K562 (cell line): ENCODE results near the gene CNRIP1. TPM values are rescaled to one million over a fixed set of nuclear protein-coding genes. Genes with fewer than 3 reads are reported as not detected.

ENCODE experiments used
- ATAC-seq: fragments of 200-7000 bp; cut with Tn5 transposase; 3 replicates; pipeline ENCODE4 v1.9.1; 2020; ENCODE audit warnings: moderate library complexity
- BruUV-seq: library from RNA; stranded (reverse); fragments of 400-500 nt; replicated peaks from 2 replicates; lab custom pipeline; 2021; lab: Mats Ljungman, UMichigan
- CTCF ChIA-PET: fragments of 300-600 bp; formaldehyde crosslinking; extraction: SDS; loops from one replicate; lab custom pipeline; 2021; ENCODE audit warnings: low intra/inter-chr PET ratio; lab: Yijun Ruan, JAX
- POLR2A ChIA-PET: fragments of 300-600, 350-650 bp; sonication (Branson Sonifier 250); formaldehyde crosslinking; extraction: SDS; loops from one replicate; lab custom pipeline; 2021; ENCODE audit warnings: antibody characterized with exemption, inconsistent platforms; lab: Yijun Ruan, JAX
- DNase-seq, 4 experiments: peaks; one replicate each; pipeline versions ENCODE4 v3.0.0 to v3.0.0-alpha.2; 2011 to 2018; ENCODE audit warnings: low spot score in 3 of 4, mixed read lengths in 3 of 4; ENCODE audit errors: extremely low read depth in 1 of 4
- FAIRE-seq: peaks from 2 replicates; lab custom pipeline; 2011; peaks lifted over from hg19 to GRCh38; lab: Jason Lieb, UNC
- H2AFZ ChIP-seq: 2 replicates; pipeline ENCODE4 v1.6.0; 2011; ENCODE audit warnings: low read depth, low read length, control low read depth, inconsistent platforms
- H3K27ac ChIP-seq: fragments of 200-600 bp; 3 replicates; pipeline ENCODE4 v1.8.0; 2011; ENCODE audit warnings: low read depth, mild to moderate bottlenecking, control low read depth, inconsistent platforms, low read length, moderate library complexity, mixed read lengths; ENCODE audit errors: extremely low read depth
- H3K27me3 ChIP-seq, 2 experiments: fragments of 300-600 bp in 1 of 2; 2 replicates in 1 of 2; 3 replicates in 1 of 2; pipeline versions ENCODE4 v1.6.0 to v1.8.0; 2011; ENCODE audit warnings: inconsistent platforms in 2 of 2, low read length in 2 of 2, mild to moderate bottlenecking in 1 of 2, mixed read lengths in 1 of 2, moderate library complexity in 1 of 2; ENCODE audit not compliant: control insufficient read depth in 2 of 2, insufficient read depth in 2 of 2
- H3K36me3 ChIP-seq: fragments of 300-600 bp; 3 replicates; pipeline ENCODE4 v1.8.0; 2011; ENCODE audit warnings: mild to moderate bottlenecking, low read length, inconsistent platforms; ENCODE audit not compliant: control insufficient read depth, insufficient read depth
- H3K4me1 ChIP-seq, 2 experiments: fragments of 200-600 bp in 1 of 2; replicated peaks in 1 of 2; 2 replicates in 1 of 2; 3 replicates in 1 of 2; pipeline versions ENCODE4 v1.5.1 to v1.8.0; 2011; ENCODE audit warnings: inconsistent platforms in 2 of 2, low read length in 2 of 2, mild to moderate bottlenecking in 1 of 2, mixed read lengths in 1 of 2, moderate library complexity in 1 of 2; ENCODE audit not compliant: control insufficient read depth in 2 of 2, insufficient read depth in 2 of 2
- H3K4me2 ChIP-seq: 2 replicates; pipeline ENCODE4 v1.6.1; 2011; ENCODE audit warnings: low read length, control low read depth, inconsistent platforms, mixed read lengths; ENCODE audit not compliant: insufficient read depth
- H3K4me3 ChIP-seq: fragments of 200-600 bp; sonication (generic), shearing (Covaris generic); 2 replicates; pipeline ENCODE4 v1.5.1; 2016; ENCODE audit warnings: control low read depth, inconsistent platforms
- H3K79me2 ChIP-seq: fragments of 200-600 bp; 3 replicates; pipeline ENCODE4 v1.8.0; 2011; ENCODE audit warnings: low read length, inconsistent platforms; ENCODE audit not compliant: control insufficient read depth, insufficient read depth
- H3K9ac ChIP-seq, 2 experiments: 2 replicates each; pipeline versions ENCODE4 v1.6.0 to v1.6.1; 2011; ENCODE audit warnings: low read depth in 2 of 2, low read length in 2 of 2, control low read depth in 1 of 2, inconsistent platforms in 1 of 2, mild to moderate bottlenecking in 1 of 2, mixed read lengths in 1 of 2; ENCODE audit not compliant: insufficient read depth in 1 of 2
- H3K9me1 ChIP-seq: one replicate; pipeline ENCODE4 v1.6.0; 2011; ENCODE audit warnings: inconsistent platforms, mild to moderate bottlenecking, low read length, moderate library complexity; ENCODE audit not compliant: control insufficient read depth, insufficient read depth
- H3K9me3 ChIP-seq: replicated peaks from 2 replicates; pipeline ENCODE4 v1.5.1; 2011; ENCODE audit warnings: low read depth, low read length, inconsistent platforms; ENCODE audit not compliant: control insufficient read depth, insufficient read depth
- H4K20me1 ChIP-seq: replicated peaks from 2 replicates; pipeline ENCODE4 v1.6.1; 2011; ENCODE audit warnings: low read length, inconsistent platforms, mixed read lengths; ENCODE audit not compliant: control insufficient read depth, insufficient read depth
- GATAD2A ChIP-seq: fragments of 450-650 bp; IDR thresholded peaks from 2 replicates; pipeline ENCODE4 v1.6.1; 2017
- NCOA6 ChIP-seq: fragments of 450-650 bp; IDR thresholded peaks from 2 replicates; pipeline ENCODE4 v1.6.1; 2017; ENCODE audit warnings: mild to moderate bottlenecking
- NELFE ChIP-seq: IDR thresholded peaks from 2 replicates; pipeline ENCODE4 v1.6.1; 2011; ENCODE audit warnings: mild to moderate bottlenecking; ENCODE audit not compliant: insufficient read depth, insufficient read length
- PREB ChIP-seq: sonication (generic); formaldehyde crosslinking; IDR thresholded peaks from 2 replicates; pipeline ENCODE4 v1.8.1; 2023; ENCODE audit warnings: mild to moderate bottlenecking, missing genetic modification reagents
- SNAPC5 ChIP-seq: fragments of 250-450 bp; sonication (Bioruptor Pico); IDR thresholded peaks from 2 replicates; pipeline ENCODE4 v1.8.0; 2021; ENCODE audit warnings: moderate library complexity, mild to moderate bottlenecking, inconsistent platforms
- ZNF584 ChIP-seq: fragments of 200-800 bp; sonication (Bioruptor generic); IDR thresholded peaks from 2 replicates; pipeline ENCODE4 v1.6.1; 2016; ENCODE audit warnings: low read depth, mild to moderate bottlenecking, missing genetic modification characterization, missing compliant biosample characterization
- ZNF586 ChIP-seq: fragments of 450-650 bp; formaldehyde crosslinking; conservative IDR thresholded peaks from 2 replicates; pipeline ENCODE4 v1.4.0; 2020; ENCODE audit warnings: mild to moderate bottlenecking, moderate library complexity
- ZNF699 ChIP-seq: fragments of 250-450 bp; sonication (Bioruptor Pico); IDR thresholded peaks from 2 replicates; pipeline ENCODE4 v1.8.0; 2021; ENCODE audit warnings: mild to moderate bottlenecking, moderate library complexity; ENCODE audit not compliant: insufficient replicate concordance
- WGBS: fragments of 100-300 bp; shearing (Covaris generic); methylation state at CpG from one replicate; pipeline ENCODE4 v1.1.6; 2016; ENCODE audit warnings: low coverage, mixed read lengths; ENCODE audit not compliant: insufficient coverage; ENCODE audit errors: missing lambda C conversion rate; 5-methylcytosine and 5-hydroxymethylcytosine counted together
- in situ Hi-C: fragments of 300-500 bp; cut with MboI; formaldehyde crosslinking; loops from 4 replicates; pipeline ENCODE4 v1.15.0; 2018; ENCODE audit warnings: inconsistent platforms, mixed read lengths
- intact Hi-C: fragments of 100-400 bp; cut with micrococcal nuclease; formaldehyde crosslinking; loops from 2 replicates; pipeline ENCODE4 v1.14.2; 2022
- polyA plus RNA-seq, 8 experiments: library from polyadenylated mRNA; depleted of rRNA in 4 of 8; stranded (reverse) in 5 of 8; unstranded in 3 of 8; fragments of >200 nt; fragmentation: Nextera tagmentation in 2 of 8; fragmentation: Illumina TruSeq in 1 of 8; extraction: Ambion mirVana in 2 of 8; extraction: Trizol in 1 of 8; gene quantifications; 2 replicates each; pipeline versions ENCODE4 v1.2.1 to v1.2.3, GENCODE V29; 2011 to 2014; ENCODE audit warnings: inconsistent platforms in 1 of 8, missing spikeins in 1 of 8
- total RNA-seq, 7 experiments: library from RNA; depleted of rRNA in 6 of 7; stranded (reverse); fragments of >200 nt in 6 of 7; fragmentation: Illumina TruSeq in 2 of 7; extraction: Trizol in 2 of 7; gene quantifications; 2 replicates each; pipeline versions ENCODE4 v1.2.1 to v1.2.3, GENCODE V29; 2011 to 2021; ENCODE audit warnings: low replicate concordance in 1 of 7

The CNRIP1 gene
- total and polyA plus RNA-seq, 9 of the 15 experiments (the other 6 are each of a cell fraction or from before 2014, with no cell fraction given): 0.59 to 2.1 (median 1.5) TPM

- 28% methylated on average over 5 of the region's 5 CpGs for WGBS
- Histone ChIP-seq H4K20me1 (no peaks in the 10 kb centered on the region), H3K27me3 (no peaks in the 10 kb centered on the region), H3K9ac (no peak overlapping the region), H3K4me2 (no peak overlapping the region), H3K9me1 (no peaks in the 10 kb centered on the region), H3K9me3 (no peaks in the 10 kb centered on the region), H3K27ac (no peak overlapping the region), H3K4me3 (no peak overlapping the region), H3K36me3 (no peaks in the 10 kb centered on the region), H3K4me1 (peaks cover 0 to 10% of the 10 kb centered on the region in 2 experiments; a peak in 1 of 5 replicates), H2AFZ (peak overlapping the region; percentile 81), H3K79me2 (no peaks in the 10 kb centered on the region)
- no TSS peak for BruUV-seq
- peak; percentile 50; the same call in 2 of the 3 replicates for ATAC-seq
- no peak for DNase-seq
- in situ Hi-C loops (no loop called here), intact Hi-C loops (no loop called here)
- ChIA-PET CTCF (no interaction called here), POLR2A (interaction anchor here (2.9 kb wide), 1 partner anchor 9 kb away, joined by 13 read pairs; the partner anchor contains the start of gene CNRIP1)
- TF ChIP-seq SNAPC5 (CRISPR knock-in tag) (no peak), ZNF586 (CRISPR knock-in tag) (no peak), GATAD2A (no peak), NELFE (no peak), PREB (no peak), ZNF584 (CRISPR knock-in tag) (no peak), NCOA6 (no peak), ZNF699 (no peak)
- no peak for FAIRE-seq
Observed at GRCh38 chr2:68328901-68329300, 9.2 kb upstream of the CNRIP1 start.
